B cell (primary cell): ENCODE measurements around the gene GNAT2.

Source experiments
- CTCF ChIP-seq: fragments of 200-600 bp; IDR thresholded peaks from one replicate; pipeline ENCODE4 v1.8.0; 2022; ENCODE audit warnings: antibody characterized with exemption, mild to moderate bottlenecking
- EZH2 ChIP-seq: IDR thresholded peaks from 2 replicates; pipeline ENCODE4 v1.6.1; 2012; ENCODE audit warnings: borderline replicate concordance, low read depth, mild to moderate bottlenecking, moderate library complexity, low read length; ENCODE audit not compliant: insufficient read depth, poor library complexity, severe bottlenecking

GRCh38 chr1:109641861-109642260 is 22.4 kb upstream of the GNAT2 start:
- TF ChIP-seq CTCF, result no peak
- no peak for TF ChIP-seq EZH2
